Activated CD8-positive, alpha-beta T cell treated with anti-CD3 and anti-CD28 coated beads, Interleukin-2, amount 10 ng/mL, durations not matched to agents 7 days and 5 days (primary cell): ENCODE results near the gene SLCO3A1. TPM values are rescaled to one million over a fixed set of nuclear protein-coding genes. Genes with fewer than 3 reads are reported as not detected.
A peak's percentile ranks its signal among the peaks of the same experiment; 100 is the strongest.

Source experiments
- ATAC-seq: fragments of 150-1000 bp; cut with Tn5 transposase; one replicate; pipeline ENCODE4 v1.10.0; 2021; ENCODE audit warnings: moderate library complexity
- CTCF ChIA-PET: fragments of 350-600 bp; sonication (Branson Sonifier 250); formaldehyde crosslinking; loops from one replicate; lab custom pipeline; 2021; ENCODE audit warnings: antibody characterized with exemption; lab: Charles Lee
- POLR2A ChIA-PET: fragments of 350-600 bp; sonication (Branson Sonifier 250); formaldehyde crosslinking; loops from one replicate; lab custom pipeline; 2021; ENCODE audit warnings: antibody characterized with exemption; lab: Charles Lee
- DNase-seq: peaks from one replicate; pipeline ENCODE4 v3.0.0-alpha.2; 2020
- H3K27ac Mint-ChIP-seq: one replicate; pipeline ENCODE4 v1.8.0; 2021; ENCODE audit warnings: mild to moderate bottlenecking, mixed read lengths
- H3K27me3 Mint-ChIP-seq: one replicate; pipeline ENCODE4 v1.8.0; 2021; ENCODE audit warnings: low read depth, mixed read lengths
- H3K36me3 Mint-ChIP-seq: one replicate; pipeline ENCODE4 v1.8.0; 2021; ENCODE audit warnings: low read depth, mixed read lengths
- H3K4me1 Mint-ChIP-seq: one replicate; pipeline ENCODE4 v1.8.0; 2021; ENCODE audit warnings: low read depth, mixed read lengths
- H3K4me3 Mint-ChIP-seq: one replicate; pipeline ENCODE4 v1.8.0; 2021; ENCODE audit warnings: mild to moderate bottlenecking, mixed read lengths
- H3K9me3 Mint-ChIP-seq: one replicate; pipeline ENCODE4 v1.8.0; 2022; ENCODE audit warnings: mixed read lengths; ENCODE audit not compliant: insufficient read depth
- total RNA-seq, 2 experiments: library from RNA; stranded (reverse); gene quantifications; one replicate each; pipeline ENCODE4 v1.2.3, GENCODE V29; 2021

Gene SLCO3A1
- total RNA-seq, 2 experiments from 2014 or later, result 29.3 to 32.7 TPM

DNA sequence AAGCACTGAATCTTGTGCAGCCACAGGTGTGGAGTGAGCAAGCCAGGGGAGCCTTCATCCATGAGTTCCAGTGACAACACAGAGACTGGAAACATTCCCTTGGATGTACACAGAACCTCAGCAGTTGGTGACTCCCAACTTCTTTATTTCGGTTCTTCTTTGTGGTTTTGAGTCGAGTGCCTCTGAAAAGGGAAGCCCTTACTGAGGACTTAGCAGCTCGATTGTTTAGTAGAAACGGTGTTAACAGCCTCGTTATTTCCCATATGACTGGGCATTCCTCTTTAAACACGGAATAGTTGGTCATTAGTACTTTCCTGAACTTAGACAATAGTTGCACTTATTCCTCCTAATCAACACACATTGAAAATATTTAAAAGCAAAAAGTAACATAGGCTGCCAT is 7.7 kb downstream of the SLCO3A1 start:
- peaks cover 25% of the 10 kb centered on the region for H3K36me3 Mint-ChIP-seq
- no peak for DNase-seq
- ATAC-seq, result no peak
- no peaks in the 10 kb centered on the region for H3K9me3 Mint-ChIP-seq
- peaks cover 89% of the 10 kb centered on the region for H3K4me1 Mint-ChIP-seq
- POLR2A ChIA-PET, result no interaction called here
- H3K4me3 Mint-ChIP-seq, result no peak overlapping the region
- no peak overlapping the region for H3K27ac Mint-ChIP-seq
- CTCF ChIA-PET, result no interaction called here
- H3K27me3 Mint-ChIP-seq, result peaks cover 5% of the 10 kb centered on the region

DNA sequence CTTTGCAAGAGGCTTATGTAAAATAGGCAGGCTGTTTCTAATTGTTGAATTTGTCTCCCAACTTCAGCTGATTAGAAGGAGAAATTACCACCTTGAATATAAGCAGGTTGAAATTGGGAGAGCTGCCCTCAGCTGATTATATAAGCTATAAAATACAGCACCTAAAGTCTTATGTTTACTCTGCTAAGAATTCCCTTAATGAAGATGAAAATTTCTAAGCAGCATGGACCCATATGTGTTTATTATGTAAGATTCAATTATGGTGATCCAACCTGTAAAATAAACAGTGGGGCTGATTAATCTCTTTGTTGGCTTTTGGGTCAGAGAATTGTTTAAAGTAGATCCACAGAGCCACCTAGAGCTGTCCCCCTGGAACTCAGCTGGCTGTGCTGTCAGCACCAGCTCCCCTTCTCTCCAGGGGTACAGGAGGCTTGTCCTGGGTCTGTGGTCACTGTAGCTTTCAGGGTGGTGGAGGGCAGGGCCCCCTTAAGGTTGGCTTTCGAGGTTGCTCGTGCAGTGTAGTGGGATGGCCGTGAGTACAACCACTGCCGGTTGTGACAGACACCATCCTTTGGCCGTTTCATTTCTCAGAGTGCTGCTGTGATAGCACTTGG is 9.5 kb downstream of the SLCO3A1 start:
- no peak for DNase-seq
- POLR2A ChIA-PET, result no interaction called here
- no peak overlapping the region for H3K4me3 Mint-ChIP-seq
- peaks cover 5% of the 10 kb centered on the region for H3K27me3 Mint-ChIP-seq
- H3K27ac Mint-ChIP-seq, result no peak overlapping the region
- CTCF ChIA-PET, result interaction anchor here (0.8 to 1.5 kb wide), 5 partner anchors 8 to 214 kb away, joined by 3 to 5 read pairs (median 3); no protein-coding TSS in a partner anchor
- no peaks in the 10 kb centered on the region for H3K9me3 Mint-ChIP-seq
- peaks cover 22% of the 10 kb centered on the region for H3K36me3 Mint-ChIP-seq
- peaks cover 89% of the 10 kb centered on the region for H3K4me1 Mint-ChIP-seq
- no peak for ATAC-seq

DNA sequence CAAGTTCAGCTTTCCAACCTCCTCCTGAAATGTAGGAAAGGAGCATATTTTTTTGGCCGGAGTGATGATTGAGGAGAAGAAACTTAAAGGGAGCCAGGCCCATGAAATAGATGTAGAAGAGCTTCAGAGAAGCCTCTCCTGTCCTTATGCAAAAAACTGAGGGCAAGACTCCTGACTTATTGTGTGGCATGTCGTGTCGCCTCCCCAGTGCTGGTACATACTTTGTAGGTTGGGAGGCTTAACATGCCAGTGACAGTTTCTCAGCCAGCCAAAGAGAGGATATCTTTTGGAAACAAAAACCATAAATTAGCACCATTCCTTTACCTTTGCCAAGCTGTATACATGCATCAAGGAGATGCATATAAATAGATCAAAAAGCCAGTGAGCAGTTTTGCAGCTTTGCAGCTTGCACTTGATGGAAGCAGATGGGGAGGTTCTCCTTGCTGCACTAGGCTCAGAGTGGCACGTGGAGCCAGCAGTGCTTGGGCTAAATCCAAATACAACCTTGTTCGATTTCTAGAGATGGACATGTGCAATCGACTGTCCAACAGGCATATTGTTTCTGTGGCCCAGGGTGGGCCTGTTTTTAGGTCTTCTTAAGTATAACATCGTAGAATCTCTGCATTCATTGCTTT is 10.2 kb downstream of the SLCO3A1 start:
- Mint-ChIP-seq H3K9me3 (no peaks in the 10 kb centered on the region), H3K27me3 (peaks cover 5% of the 10 kb centered on the region), H3K27ac (no peak overlapping the region), H3K4me1 (peaks cover 88% of the 10 kb centered on the region), H3K4me3 (no peak overlapping the region), H3K36me3 (peaks cover 18% of the 10 kb centered on the region)
- ChIA-PET POLR2A (interaction anchor here (0.6 kb wide), 1 partner anchor 23 kb away, joined by 3 read pairs; no protein-coding TSS in a partner anchor), CTCF (interaction anchor here (0.9 to 1.5 kb wide), 4 partner anchors 10 to 214 kb away, joined by 3 to 5 read pairs (median 4); partner anchors contain the start of gene SLCO3A1)
- ATAC-seq, result no peak
- DNase-seq, result no peak

DNA sequence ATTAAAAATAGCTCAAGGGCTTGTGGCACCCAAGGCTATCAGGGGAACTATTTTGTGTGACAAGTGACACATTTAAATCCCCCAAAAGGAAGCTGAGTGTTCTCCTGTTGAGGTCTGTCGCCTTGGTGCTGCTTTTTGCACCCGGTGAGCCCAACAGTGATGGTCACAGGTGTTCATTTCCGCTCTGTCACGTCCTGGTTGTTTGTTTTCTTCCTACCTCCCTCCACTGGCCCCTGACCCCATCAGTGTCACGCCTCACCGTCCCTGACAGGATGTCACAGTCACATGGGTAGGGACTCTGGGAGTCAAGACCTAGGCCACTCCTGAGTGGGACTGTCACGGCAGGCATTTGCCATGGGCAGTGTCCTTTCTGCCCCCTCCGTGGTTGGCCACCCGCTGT is 11.2 kb downstream of the SLCO3A1 start:
- no peak overlapping the region for H3K27ac Mint-ChIP-seq
- peaks cover 83% of the 10 kb centered on the region for H3K4me1 Mint-ChIP-seq
- H3K9me3 Mint-ChIP-seq, result no peaks in the 10 kb centered on the region
- H3K36me3 Mint-ChIP-seq, result peaks cover 13% of the 10 kb centered on the region
- H3K4me3 Mint-ChIP-seq, result no peak overlapping the region
- ChIA-PET CTCF (interaction anchor here (1.0 to 2.1 kb wide), 4 partner anchors 11 to 213 kb away, joined by 3 to 7 read pairs (median 4); partner anchors contain the start of gene SLCO3A1), POLR2A (no interaction called here)
- DNase-seq, result peak; percentile 56
- peaks cover 6% of the 10 kb centered on the region for H3K27me3 Mint-ChIP-seq
- ATAC-seq, result peak; percentile 52

DNA sequence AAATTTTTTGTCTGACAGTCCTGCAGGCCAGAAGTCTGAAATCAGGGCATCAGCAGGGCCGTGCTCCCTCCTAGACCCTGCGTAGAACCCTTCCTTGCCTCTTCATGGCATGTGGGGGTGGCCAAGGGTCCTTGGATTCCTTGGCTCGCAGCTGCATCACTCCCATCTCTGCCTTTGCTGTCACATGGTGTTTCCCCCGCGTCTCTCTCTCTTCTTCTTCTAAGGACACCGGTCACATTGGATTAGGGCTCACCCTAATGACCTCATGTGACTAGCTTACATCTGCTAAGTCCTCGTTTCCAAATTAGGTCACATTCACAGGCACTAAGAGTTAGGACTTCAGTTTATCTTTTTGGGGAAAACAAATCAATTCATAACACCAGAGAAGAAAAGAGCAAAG is 12.0 kb downstream of the SLCO3A1 start:
- no peak for ATAC-seq
- H3K9me3 Mint-ChIP-seq, result no peaks in the 10 kb centered on the region
- H3K27me3 Mint-ChIP-seq, result peaks cover 5% of the 10 kb centered on the region
- no peak for DNase-seq
- H3K36me3 Mint-ChIP-seq, result peaks cover 17% of the 10 kb centered on the region
- peaks cover 83% of the 10 kb centered on the region for H3K4me1 Mint-ChIP-seq
- ChIA-PET CTCF (interaction anchor here (1.3 to 2.1 kb wide), 2 partner anchors 12 to 16 kb away, joined by 3 to 7 read pairs; partner anchors contain the start of gene SLCO3A1), POLR2A (no interaction called here)
- H3K27ac Mint-ChIP-seq, result no peak overlapping the region
- no peak overlapping the region for H3K4me3 Mint-ChIP-seq

DNA sequence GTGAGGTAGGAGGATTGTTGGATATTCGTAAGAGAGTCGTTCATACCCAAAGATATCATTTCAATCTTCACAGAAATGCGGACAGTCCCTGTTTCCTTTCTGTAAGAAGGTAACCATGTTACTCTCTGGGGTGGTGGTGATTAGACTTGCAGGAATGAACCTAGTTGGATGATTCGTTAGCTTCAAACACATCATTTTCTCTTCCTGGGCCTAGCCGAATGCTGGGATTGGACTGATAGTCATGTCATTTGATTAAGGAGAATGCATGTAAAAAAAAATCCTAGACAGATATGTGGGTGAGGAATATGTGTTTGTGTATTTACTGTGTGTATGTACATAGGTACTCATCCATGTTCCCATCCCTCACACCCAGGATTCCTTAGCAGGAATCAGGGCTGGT is 12.4 kb downstream of the SLCO3A1 start:
- ChIA-PET POLR2A (no interaction called here), CTCF (interaction anchor here (1.3 to 2.1 kb wide), 2 partner anchors 12 to 16 kb away, joined by 3 to 7 read pairs; partner anchors contain the start of gene SLCO3A1)
- Mint-ChIP-seq H3K4me3 (no peak overlapping the region), H3K27me3 (peaks cover 5% of the 10 kb centered on the region), H3K27ac (no peak overlapping the region), H3K9me3 (no peaks in the 10 kb centered on the region), H3K36me3 (peaks cover 18% of the 10 kb centered on the region), H3K4me1 (peaks cover 83% of the 10 kb centered on the region)
- ATAC-seq (no peak), DNase-seq (no peak)

DNA sequence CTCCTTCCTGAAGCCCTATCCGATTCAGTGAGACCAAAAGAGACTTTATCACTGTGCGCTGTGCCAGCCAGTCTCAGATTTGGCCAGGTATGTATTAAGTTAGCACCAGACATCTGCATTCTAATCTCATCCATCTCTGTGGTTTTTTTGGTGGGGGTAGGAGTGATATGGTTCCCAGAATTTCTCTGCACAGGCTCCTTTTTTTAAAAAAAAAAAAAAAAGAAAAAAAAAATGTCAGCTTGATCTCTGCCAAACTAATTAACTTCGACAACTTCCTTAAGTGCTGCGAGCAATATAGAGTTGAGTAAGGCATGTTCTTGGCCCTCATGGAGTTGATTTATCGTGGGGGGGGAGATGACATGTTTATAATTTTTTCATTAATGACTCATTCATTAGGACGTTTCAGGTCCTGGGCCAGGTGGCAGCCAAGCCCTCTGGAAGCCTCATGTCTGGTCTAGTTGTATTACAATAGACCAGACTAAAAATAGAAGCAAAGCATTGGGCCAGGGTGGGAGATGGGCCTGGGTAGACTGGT is 12.9 kb downstream of the SLCO3A1 start:
- Mint-ChIP-seq H3K9me3 (no peaks in the 10 kb centered on the region), H3K27ac (no peak overlapping the region), H3K4me1 (peaks cover 83% of the 10 kb centered on the region), H3K27me3 (peaks cover 5% of the 10 kb centered on the region), H3K36me3 (peaks cover 14% of the 10 kb centered on the region), H3K4me3 (no peak overlapping the region)
- ATAC-seq, result no peak
- ChIA-PET CTCF (interaction anchor here (1.3 to 2.4 kb wide), 4 partner anchors 13 to 160 kb away, joined by 3 to 8 read pairs (median 6); partner anchors contain the start of gene SLCO3A1), POLR2A (no interaction called here)
- DNase-seq, result no peak

DNA sequence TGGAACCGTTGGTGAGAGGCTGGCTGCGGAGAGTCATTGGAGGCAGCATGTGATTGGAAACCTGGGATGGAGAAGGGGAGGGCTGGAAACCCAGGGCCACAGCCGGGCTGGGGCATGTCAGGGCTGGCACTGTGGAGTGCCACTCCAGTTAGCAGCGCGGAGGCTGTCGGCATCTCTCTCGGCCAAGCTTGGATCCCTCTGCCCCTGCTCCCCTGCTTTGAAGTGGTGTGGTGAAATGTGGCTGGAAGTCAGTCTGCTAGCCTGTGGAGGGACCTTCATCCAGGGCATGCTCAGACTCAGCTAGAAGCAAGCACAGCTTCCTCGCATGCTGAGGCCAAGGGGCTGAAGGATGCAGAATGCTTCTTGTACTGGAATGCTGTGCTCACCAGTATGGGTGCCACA is 13.5 kb downstream of the SLCO3A1 start:
- ChIA-PET CTCF (interaction anchor here (2.2 to 2.4 kb wide), 2 partner anchors 18 to 161 kb away, joined by 6 to 8 read pairs; no protein-coding TSS in a partner anchor), POLR2A (no interaction called here)
- H3K36me3 Mint-ChIP-seq, result peaks cover 14% of the 10 kb centered on the region
- no peaks in the 10 kb centered on the region for H3K9me3 Mint-ChIP-seq
- H3K27me3 Mint-ChIP-seq, result peaks cover 5% of the 10 kb centered on the region
- DNase-seq (no peak), ATAC-seq (no peak)
- H3K4me3 Mint-ChIP-seq, result no peak overlapping the region
- peaks cover 86% of the 10 kb centered on the region for H3K4me1 Mint-ChIP-seq
- H3K27ac Mint-ChIP-seq, result no peak overlapping the region

DNA sequence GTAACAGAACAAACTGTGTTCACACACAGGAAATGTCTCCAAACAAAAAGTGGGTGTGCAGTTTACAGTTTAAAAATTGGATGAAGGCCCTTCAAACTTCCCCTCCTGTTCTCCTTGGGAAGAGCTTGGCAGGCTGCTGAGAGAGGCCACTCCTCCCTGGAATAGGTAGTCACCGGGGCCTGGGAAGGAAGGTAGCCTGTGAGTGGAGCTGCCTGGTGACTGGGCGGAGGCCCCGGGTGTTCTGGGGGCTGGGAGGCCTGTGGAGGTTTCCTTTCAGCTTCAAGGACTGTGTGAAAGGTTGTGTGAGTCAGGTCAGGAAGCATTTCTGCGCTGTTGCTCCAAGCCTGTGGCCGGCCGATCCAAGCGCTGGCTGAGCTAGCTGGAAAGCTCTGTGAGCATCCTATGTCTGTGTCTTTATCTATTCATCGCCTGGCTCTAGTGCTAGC is 14.1 kb downstream of the SLCO3A1 start:
- no peak overlapping the region for H3K4me3 Mint-ChIP-seq
- peaks cover 12% of the 10 kb centered on the region for H3K36me3 Mint-ChIP-seq
- peaks cover 82% of the 10 kb centered on the region for H3K4me1 Mint-ChIP-seq
- ChIA-PET POLR2A (no interaction called here), CTCF (interaction anchor here (0.9 to 2.4 kb wide), 3 partner anchors 16 to 161 kb away, joined by 3 to 8 read pairs (median 6); no protein-coding TSS in a partner anchor)
- DNase-seq, result no peak
- no peak overlapping the region for H3K27ac Mint-ChIP-seq
- H3K9me3 Mint-ChIP-seq, result no peaks in the 10 kb centered on the region
- peaks cover 3% of the 10 kb centered on the region for H3K27me3 Mint-ChIP-seq
- no peak for ATAC-seq

DNA sequence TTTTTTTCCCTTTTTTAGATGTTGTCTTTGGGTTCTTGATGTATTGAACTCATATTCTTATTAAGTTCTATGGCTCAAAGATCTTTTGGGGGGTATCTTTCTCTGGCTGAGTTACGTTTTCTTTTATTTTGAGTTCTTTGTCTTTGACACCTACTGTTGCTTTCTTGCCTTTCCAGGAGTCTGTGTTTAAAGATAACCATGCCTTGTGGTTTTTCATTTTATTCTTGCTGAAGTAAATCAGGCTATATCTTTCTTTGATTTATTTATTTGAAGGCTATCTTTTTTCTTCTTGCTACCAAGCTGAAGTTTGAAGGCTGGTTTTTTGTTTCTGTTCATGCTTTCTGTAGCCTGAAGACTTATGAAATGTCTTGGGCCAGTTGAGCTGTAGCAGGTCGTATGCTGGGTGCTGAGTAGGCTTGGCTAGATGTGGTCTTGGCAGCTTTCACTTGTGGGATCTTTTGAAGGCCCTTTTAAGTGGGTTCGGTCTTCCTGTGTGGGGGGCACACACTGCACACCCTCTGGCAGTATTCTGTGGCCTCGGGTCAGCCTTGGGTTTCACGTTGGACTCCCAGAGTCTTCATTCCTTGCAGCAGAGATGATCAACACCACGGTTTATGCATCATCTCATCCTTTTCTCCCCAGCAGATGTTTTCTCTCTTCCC is 17.5 kb downstream of the SLCO3A1 start:
- peaks cover 65% of the 10 kb centered on the region for H3K4me1 Mint-ChIP-seq
- CTCF ChIA-PET, result interaction anchor here (0.7 kb wide), 1 partner anchor 8 kb away, joined by 3 read pairs; no protein-coding TSS in a partner anchor
- DNase-seq (peak; percentile 59), ATAC-seq (peak; percentile 86)
- peak overlapping the region; percentile 31 for H3K27ac Mint-ChIP-seq
- H3K27me3 Mint-ChIP-seq, result peaks cover 3% of the 10 kb centered on the region
- POLR2A ChIA-PET, result interaction anchor here (0.6 kb wide), 1 partner anchor 43 kb away, joined by 3 read pairs; no protein-coding TSS in a partner anchor
- H3K9me3 Mint-ChIP-seq, result no peaks in the 10 kb centered on the region
- H3K36me3 Mint-ChIP-seq, result peaks cover 17% of the 10 kb centered on the region
- peak overlapping the region; percentile 15 for H3K4me3 Mint-ChIP-seq

DNA sequence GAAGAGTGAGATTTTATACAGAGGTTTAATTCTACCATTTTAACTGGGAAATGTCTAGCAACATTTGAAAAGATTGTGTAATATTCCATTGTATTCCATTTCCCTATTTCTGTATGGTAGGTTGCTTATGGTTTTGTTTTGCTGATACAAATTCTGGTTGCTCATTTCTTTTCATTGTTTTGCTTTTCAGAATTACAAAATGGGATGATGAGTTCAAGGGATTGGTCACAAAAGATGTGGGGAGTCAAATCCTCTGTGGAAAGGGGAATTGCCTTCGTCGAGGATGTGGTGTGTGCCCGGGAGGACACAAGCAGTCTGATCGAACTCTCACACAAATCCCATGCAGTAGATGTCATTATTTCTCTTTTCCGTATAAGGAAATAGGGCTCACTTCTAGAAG is 18.3 kb downstream of the SLCO3A1 start:
- Mint-ChIP-seq H3K4me1 (peaks cover 57% of the 10 kb centered on the region), H3K27me3 (peaks cover 3% of the 10 kb centered on the region), H3K9me3 (no peaks in the 10 kb centered on the region), H3K4me3 (no peak overlapping the region), H3K36me3 (peaks cover 17% of the 10 kb centered on the region), H3K27ac (no peak overlapping the region)
- ChIA-PET POLR2A (interaction anchor here (0.8 kb wide), 1 partner anchor 565 kb away, joined by 4 read pairs; no protein-coding TSS in a partner anchor), CTCF (no interaction called here)
- DNase-seq (no peak), ATAC-seq (no peak)
